ENCODE data around the gene MTCH1.

MTCH1 gene

DNA sequence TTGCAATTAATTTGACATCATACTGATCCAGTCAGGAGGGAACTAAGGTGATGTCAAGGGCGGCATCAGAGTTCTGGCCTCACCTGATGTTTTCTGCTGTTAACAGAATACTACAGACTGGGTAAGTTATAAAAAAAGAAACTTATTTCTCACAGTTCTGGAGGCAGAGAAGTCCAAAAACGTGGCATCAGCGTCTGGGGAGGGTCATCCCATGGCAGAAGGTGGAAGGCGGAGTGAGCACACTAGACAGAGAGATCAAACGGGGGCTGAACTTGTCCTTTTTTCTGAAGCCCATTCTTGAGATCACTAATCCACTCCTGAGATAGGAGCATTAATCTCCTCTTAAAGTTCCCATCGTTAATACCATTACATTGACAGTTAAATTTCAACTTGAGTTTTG is 3.3 kb upstream of the MTCH1 start:
- DNase-seq: no peak

DNA sequence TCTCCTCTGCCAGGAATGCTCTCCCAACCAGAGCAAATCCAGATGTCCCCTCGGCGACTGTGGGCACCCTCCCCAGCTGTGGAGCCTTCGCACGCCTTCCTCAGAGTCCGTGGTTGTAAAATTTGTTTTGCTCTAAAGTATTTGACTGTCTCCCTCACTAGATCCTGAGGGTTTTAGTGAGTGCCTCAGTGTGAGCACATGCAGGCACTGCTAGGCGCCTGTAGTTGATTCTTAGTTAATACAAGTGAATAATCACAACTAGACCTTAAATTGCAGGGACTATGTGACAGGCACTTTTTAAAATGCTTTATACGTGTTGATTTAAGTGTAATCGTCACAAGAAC is 680 bp upstream of the MTCH1 start:
- DNase-seq: no peak

DNA sequence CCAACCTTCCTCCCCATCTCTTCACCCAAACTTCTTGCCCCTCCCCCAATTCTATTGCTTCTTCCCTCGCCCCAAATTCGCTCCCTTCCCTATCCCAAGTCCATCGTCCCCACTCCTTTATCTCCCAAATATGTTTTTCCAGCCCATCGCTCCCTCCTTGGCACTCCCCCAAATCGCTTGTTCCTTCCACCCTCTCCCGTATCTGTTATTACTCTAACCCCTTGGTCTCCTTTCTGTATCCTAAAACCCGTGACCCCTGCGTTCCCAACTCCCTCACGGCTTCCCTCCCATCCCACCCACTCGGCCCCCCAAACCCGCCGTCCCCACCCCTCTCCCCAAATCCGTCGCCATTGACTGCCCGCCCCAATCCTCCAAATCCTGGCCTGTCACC is 584 bp downstream of the MTCH1 start:
- DNase-seq: no peak

DNA sequence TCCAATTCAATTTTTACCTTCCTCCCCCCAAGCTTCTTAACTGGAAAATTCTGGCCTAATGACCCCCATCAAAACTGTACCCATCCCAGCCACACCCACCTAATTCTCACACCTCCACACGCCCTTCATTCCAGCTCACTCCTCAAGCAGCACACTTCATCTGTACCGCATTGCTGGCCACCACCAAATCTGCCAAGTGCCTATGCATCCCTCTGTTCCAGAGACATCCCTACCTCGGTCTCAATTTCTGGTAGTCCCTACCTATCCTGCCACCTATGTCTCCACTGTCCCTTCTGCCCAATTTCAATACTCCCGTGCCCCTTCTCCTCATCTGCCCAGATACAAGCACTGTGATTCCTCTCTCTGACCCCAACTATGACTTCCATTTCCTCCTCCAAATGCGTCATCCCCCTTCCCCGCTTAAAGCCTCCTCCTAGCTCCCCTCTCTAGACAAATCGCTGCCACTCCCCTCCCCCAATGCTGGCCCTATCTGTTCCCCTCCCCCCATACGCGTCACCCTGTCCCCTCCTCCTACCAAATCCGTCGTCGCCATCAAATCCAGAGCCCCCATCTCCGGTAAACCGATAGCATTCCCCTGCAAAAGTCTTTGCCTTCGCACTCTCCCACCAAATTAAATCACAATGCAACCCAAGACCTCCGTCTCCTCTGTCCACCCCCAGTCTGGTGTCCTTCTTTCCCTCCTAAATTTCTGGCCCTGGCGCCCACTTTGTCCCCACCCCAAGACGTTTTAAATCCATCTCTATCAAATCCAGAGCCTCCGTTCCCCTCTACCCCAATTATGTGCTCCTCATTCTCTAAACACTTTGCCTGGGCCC is 1.2 kb downstream of the MTCH1 start:
- DNase-seq: no peak

DNA sequence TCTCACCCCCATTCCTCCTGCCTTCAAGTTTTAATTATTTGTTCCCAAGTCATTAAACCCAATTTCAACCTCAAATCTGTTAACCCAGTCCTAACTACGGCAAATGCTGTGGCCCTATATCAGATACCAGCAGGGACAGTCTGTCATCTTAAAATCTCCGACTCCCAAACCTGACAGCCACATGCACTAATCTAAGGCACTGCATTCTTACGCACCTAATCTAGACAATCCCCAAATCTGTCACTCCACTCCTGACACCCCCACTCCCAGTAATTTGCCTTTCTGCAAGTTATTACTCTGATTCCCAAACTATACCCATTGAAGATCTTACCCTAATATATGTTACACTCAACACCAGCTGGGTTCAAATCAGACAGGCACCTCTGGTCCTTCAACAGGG is 2.5 kb downstream of the MTCH1 start:
- DNase-seq: no peak

DNA sequence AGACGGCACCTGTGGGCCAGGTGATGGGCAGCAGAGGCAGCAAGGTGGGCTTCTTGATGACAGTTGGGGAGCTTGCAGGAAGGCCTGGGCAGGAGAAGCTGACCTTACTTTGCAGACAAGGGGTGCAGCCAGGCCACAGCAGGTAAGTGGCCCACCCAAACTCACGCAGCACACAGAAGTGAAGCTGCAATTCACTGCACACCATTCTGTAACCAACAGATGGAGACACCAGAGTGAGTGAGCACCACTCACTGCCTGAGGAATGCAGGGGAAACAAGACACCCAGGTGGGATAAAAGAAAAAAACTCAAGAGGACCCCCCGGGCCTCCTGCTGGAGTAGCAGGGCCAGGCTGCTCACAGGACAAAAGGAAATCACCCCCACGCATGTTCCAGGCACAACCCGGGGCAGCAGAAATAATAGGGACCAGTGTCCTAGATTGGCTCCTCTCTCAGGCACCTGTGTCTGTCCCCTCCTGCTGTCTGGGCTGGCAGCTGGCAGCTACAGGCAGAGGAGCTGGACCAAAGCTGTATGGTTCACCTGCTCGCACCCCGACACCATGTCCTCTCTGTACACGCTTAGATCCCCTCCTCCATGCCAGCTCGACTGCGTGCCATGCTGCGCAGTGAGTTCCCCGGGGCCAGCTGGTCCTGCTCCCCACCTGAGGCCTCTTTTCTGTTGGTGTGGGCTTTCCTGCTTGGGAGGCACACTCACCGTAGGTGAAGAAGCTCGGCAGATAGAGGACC is 4.9 kb downstream of the MTCH1 start:
- DNase-seq: no peak

DNA sequence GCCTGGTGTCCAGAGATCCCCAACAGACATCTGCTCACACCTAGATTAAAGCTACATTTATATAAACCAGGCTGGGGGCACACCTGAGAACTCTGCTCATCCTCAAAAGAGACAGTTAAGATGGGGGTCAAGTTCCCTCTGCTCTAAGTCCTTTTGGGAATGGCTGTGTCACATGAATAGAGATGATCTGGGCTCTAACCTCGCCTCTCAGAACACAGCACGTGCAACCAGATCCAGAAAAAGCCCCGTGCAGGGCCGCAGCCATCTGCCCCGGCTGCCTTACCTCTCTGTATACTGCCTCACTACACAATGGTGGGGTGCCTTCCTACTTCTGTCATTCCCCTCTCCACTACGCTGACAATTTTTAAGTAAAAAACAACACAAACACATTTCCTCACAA is 5.9 kb downstream of the MTCH1 start:
- no peak for DNase-seq

DNA sequence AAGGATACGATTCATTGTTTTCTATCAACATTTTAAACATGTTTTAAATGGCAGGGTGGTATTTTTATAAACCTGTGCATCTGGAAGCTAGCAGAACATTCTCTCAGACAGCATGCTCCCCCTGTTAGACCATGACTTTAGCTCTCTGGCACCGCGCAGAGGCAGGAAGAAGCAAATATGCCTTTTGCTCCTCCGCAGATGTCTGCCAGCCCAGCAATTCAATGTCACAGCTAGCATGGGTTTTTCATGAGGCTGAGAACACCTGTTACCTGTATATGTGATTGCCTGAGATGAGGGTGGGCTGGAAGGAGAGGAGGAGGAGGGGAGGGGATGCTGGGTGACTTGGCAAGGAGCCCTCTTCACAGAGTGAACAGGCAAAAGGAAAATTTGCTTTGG is 6.7 kb downstream of the MTCH1 start:
- DNase-seq: no peak

DNA sequence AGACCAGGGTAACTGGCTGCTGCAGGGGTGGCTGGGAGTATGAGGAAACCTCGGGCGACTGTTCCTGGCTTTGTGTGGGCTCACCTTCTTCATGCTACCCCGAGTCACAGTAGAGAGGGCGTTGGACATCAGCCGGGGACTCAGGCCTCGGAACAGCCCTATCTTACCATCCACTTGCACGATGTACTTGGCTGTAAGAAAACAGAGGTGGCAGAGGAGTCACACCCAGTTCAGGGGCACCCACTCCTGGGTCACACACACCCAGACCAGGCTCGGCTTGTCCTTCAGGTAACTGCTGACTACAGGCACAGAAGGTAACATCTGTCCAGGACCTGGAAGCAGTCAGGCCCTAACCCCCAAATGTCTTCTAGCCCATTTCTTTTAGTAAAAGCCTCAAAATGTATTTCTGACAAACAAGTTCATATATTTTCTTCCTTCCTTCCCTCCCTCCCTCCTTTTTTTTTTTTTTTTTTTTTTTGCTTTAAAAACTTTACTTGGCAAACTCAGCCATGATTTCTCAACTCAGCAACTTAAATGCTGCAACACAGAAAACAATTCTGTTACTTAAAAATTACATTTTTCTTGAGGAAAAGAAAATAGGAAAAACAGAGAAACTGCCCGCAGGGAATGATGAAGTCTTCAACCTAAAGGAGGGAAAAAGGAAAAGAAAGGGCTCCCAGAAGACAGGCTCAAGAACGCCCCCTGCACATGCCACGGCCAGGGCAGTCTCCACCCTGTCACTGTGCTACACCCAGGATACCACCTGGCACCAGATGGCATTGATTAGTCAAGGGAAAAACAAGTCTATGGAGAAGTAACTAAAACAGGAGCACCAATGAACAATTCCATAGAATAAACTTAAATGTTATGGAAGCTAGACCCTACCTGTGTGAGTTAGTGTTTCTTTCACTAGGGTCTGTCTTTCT is 7.3 kb downstream of the MTCH1 start:
- DNase-seq: no peak

DNA sequence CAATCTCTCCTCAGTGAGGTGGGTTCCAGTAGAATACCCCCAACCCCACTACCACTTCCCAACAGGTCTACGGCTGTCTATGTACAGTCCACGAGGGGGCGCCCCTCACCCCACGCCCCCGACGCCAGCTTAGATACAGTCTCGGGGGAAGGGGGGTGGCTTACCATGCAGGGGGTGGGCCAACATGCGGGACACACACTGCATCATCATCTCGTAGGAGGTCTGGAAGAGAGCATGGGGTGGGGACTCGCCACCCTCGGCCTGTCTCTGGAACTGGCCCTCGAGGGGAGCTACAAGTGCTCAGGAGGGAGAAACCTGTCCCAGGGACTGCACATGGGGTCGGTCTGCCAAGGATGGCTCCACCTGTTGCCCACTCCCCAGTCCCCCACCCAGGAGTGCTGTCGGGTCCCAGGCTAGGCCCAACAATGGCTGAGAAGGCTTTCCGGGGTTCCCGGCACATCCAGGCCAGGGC is 8.5 kb downstream of the MTCH1 start:
- no peak for DNase-seq

DNA sequence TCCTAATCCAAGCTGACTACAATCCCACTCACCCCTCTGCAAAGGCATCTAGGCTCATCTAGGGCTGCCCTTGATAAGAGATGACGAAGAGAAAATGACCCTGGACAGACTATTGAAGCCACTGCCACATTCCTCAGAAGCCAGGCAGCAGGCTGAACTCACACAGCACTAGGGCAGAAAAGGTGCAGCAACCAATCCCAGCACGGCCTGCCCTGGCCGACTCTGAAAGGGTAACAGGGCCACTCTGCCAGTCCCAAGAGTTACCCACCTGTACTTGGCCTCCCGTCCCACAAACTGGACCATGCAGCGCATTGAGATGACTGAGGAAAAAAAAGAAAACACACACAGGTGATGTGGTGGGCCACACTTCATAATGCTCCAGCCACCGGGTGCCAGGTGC is 9.1 kb downstream of the MTCH1 start:
- DNase-seq: no peak

DNA sequence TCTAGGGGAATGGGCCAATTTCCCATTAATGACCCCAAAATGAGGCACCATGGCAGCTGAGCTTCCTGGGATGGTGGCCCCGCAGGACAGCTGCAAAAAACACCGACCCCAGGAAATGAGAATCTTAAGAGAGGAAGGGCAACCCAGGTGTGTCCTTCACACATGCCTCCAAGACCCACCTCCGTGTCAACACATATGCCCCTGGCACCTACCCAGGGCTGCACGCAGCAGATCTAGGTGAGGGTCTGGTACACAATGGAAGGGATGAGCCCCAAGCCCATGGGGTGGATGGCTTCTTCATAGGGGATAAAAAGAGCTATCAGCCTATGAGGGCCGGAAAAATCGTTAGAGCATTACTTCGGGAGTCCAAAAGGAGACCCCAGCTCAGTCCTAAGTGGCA is 9.5 kb downstream of the MTCH1 start:
- no peak for DNase-seq

DNA sequence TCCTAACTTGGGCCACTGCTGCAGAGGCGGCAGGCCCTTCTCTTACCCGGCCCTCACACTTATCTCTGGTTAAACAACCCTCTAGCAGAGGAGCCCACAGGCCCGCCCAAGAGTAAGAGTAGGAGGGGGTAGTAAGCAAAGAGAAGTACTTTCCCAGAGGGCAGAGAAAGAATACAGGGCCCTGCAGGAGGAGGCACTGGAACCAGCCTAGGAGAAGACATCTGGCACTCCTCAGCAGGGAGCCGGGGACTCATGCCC is 10.1 kb downstream of the MTCH1 start:
- no peak for DNase-seq

DNA sequence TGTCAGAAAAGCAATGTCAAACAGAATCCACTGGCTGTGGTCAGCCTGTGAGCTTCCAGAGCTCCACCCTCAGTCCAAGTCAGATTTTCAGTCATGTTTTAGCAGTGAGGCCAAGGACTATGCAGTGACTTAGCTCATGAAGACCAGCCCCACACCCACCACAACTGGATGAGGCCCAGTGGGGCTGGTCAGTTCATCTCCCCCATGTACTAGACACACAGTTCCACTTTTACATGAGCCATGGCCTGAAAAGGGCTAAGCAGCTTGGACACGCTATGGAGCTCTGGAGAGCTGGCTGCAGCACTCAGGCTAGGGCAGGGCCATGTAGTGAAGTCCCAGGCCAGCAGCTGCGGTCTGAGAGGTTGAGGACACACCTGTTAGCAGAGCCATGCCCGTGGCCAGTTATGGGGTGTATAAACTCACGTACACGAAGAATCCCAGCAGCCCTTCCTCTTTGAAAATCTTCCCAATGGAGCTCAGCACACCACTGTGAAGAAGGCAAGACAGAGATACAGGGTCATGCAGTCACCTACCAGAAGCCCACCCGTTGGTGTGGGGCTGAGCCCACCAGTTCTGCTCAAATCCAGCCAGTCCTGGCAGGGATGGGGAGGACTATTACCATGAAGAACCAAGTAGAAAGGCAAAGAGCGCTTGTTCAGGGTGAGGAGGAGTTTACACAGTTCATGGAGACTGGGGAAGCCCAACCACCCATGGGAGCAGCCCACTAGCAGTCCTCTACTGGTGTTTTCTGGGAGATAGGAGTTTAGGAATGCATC is 10.6 kb downstream of the MTCH1 start:
- DNase-seq: no peak

DNA sequence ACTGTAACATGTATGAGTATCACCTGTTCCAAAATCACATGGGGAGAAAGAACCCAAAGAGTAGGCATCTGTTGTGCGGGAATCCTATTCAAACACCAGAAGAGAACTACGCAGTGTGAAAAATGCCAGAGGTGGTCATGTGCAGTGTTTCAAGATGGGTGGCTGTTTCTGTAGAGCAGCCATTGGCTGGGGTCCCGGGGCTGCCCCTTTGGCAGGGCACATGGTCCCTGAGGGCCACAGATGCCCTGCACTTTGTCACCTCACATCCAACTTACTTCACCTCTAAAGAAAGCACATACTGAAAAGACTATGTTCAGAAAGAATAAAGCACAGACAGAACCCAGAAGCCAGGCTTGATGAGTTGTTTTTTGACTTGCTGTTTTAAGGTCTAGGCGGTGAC is 12.3 kb downstream of the MTCH1 start:
- no peak for DNase-seq

DNA sequence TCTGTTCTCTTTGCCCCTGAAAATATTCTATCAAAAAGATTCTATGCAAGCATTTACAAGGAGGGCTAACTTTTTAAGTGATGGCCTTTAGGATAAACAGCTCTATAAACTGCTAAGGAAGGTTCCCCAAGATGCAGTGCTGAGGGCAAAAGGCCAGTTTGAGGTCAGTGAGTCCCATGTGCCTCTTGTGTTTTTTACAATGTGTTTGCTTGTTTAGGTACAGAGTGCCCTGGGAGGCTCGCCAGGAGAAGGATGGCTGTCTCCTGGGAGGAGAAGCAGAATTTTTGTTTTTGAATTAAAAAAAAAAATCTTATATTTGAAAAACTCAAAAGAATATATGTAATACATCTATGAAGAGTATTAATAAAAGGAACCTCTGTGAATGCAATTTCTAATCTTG is 12.8 kb downstream of the MTCH1 start:
- DNase-seq: no peak

DNA sequence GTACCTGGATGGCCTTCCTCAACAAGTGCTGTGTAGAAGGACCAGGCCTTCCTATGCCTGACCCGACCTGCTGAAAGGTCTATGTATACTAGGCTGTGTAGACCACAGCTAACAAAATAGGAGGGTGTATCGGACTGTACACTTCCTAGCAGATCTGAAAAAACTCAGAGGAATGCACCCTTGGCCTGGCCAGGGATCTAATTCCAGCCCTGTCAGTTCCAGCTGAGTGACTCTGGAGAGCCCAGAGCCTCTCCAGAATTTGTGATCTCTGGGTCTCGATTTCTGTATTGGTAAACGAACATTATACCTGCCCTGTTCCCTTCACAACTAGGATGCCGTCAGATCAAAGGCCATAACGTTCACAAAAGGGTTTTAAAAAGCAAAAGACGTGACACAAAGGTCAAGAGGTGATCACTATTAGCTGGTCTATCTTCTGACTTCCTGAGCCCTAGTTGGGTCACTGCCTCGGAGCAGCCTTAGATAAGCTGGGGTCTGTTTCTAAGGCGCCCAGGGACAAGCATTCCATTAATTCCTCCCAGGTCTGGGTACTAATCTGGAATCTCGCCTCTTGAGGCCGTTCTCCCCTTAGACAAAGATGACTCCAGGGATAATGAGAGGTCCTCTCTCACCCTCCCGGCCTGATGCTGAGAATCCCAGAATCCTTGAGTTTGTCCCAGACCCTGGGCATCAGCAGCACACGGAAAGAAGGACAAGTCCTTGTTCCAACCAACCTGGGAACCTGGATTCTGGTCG is 13.9 kb downstream of the MTCH1 start:
- DNase-seq: no peak

DNA sequence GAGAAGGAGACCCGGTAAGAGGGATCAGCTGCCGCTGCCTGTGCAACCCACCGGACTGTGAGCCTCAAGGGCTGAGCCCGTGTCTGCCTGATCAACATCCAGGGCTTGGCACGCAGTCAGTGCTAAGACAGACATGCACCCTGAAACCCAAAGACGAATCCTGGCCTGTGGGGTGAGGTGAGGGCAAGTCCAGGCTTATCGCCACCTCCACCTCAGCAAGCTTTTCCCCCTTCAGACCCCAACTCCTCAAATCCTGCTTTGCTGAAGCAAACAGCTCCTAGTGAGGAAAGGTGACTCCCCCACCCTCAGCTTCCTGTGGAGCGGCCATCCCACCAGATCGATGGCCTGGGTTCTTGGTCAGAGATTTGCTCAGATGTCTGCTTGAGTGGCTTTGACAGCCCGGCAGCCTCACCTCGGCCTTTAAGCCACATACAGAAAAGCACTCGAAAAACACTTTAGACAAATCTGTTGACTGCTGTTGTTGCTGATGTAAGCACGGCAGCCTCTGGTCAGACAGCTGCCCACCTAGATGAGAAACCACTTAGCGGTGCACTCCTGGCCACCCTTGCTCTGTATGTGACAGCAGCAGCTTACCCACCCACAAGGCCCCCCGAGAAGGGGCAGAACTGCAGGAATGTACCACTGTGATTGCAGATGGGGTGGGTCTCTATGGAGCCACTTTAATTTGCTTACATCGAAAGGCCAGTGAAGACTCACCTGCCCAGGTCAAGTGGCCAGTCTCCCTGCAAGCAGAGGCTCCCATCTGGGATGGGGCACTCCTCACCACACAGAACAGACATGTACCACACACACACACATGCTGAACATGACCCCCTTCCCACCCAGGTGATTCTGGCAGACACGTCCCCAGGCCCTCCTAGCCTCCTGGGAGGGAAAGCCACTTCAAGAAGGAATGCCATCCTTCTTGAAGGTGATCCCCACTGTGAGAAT is 14.8 kb downstream of the MTCH1 start:
- no peak for DNase-seq

DNA sequence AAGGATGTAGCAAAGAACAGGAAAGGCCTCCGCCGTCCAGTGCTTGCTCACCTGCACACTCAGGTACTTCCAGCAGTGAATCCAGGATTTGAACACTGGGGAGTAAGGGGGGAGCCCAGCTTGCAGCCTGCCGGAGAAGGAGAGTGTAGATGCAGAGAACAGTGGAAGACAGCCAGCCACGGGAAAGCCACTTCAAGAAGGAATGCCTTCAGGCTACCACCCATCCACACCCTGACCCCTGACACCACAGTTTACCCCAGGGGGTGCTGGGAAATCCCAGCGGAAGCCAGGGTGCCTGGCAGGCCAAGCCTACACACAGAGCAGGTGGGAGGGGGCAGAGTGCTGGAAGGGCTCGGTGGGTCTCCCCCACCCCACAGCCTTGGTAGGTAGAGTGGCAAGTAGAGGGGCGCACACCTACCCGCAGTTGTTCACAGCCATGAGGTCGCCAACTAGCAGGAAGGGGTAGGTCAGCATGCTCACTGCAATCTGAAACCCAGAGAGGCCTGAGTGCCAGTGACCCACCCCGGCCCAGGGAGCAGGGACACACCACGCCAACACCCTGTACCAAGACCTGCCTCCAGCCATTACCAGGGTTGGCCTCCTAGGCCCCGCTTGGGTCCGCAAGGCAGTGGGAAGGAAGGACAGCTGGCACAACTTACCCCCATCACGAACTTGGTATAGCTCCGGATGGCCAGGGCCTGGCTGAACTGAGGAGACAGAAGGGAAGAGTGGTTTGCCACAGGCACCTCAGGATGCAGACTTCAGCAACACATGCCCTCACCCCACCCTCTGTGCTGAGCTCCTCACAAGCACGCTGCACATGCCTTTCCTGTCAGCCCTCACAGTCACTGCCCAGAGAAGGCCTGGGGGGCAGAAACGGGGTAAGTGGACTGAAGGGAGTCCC is 15.8 kb downstream of the MTCH1 start:
- no peak for DNase-seq

DNA sequence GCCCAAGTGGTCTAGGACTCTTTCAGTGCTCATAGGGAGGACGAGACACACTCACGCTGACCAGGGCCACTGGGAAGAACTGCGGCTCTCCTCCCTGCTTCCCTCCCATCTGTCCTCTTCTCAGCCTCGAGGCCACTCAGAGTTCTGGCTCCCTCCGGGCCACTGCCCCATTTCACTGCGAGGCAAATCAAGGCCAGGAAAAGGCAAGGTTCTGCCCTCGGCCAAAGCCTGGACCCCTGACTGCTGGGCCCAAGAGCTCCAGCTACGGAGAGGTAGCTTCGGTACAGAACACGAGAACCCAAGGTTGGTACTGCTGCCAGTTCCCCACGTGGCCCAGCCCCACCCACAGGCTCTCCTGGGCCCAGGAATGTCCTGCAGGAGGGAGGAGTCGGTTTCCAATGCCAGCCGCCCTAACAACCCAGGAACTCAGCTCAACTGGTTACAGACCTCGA is 16.7 kb downstream of the MTCH1 start:
- no peak for DNase-seq
